Measurements from ENCODE around the gene RANBP6. TPM values are rescaled to one million over a fixed set of nuclear protein-coding genes. Genes with fewer than 3 reads are reported as not detected.

The RANBP6 gene
- polyA plus RNA-seq, 1 donor from 2014 or later, result 47.6 TPM

DNA sequence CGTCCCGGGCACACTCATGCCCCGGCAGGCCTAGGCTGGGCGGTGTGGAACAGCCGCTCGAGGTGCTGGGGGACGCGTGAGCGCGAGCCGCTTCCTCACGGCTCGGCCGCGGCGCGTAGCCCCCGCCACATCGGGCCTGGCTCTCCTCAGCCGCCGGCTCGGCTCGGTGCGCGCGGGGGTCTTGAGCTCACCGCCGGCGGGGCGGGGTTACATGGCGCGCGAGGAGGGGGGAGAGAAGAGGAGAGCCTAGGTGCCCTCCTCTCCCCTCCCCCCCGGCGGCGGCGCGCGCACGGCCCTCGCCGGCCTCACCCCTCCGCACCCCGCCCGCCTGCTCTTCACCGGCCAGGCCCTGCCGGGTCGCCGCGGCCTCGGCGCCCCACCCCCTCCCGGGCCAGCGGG is 7.7 kb downstream of the RANBP6 start:
- Histone ChIP-seq H2AFZ (ENCODE audit: low read depth, low read length) (peak overlapping the region; percentile 40), H3K9ac (ENCODE audit: low read length) (peak overlapping the region; percentile 91), H3K27me3 (ENCODE audit: insufficient read depth, low read depth, low read length) (no peaks in the 10 kb centered on the region), H3K36me3 (ENCODE audit: insufficient read depth, low read length) (no peaks in the 10 kb centered on the region), H3K9me3 (ENCODE audit: low read length) (no peaks in the 10 kb centered on the region), H3K79me2 (replicated peaks; ENCODE audit: insufficient read depth, low read length) (peaks cover 73% of the 10 kb centered on the region), H3K27ac (ENCODE audit: low read length) (peak overlapping the region; percentile 92), H4K20me1 (ENCODE audit: insufficient read depth) (peaks cover 12% of the 10 kb centered on the region), H3F3A (ENCODE audit: insufficient read depth, low read length, poor library complexity, severe bottlenecking) (no peaks in the 10 kb centered on the region), H3K4me3 (ENCODE audit: low read length) (peak overlapping the region; percentile 93), H3K4me2 (ENCODE audit: low read length) (no peak overlapping the region), H3K9me2 (ENCODE audit: insufficient read depth, low read length) (no peaks in the 10 kb centered on the region)
- TF ChIP-seq, protein P1, sequence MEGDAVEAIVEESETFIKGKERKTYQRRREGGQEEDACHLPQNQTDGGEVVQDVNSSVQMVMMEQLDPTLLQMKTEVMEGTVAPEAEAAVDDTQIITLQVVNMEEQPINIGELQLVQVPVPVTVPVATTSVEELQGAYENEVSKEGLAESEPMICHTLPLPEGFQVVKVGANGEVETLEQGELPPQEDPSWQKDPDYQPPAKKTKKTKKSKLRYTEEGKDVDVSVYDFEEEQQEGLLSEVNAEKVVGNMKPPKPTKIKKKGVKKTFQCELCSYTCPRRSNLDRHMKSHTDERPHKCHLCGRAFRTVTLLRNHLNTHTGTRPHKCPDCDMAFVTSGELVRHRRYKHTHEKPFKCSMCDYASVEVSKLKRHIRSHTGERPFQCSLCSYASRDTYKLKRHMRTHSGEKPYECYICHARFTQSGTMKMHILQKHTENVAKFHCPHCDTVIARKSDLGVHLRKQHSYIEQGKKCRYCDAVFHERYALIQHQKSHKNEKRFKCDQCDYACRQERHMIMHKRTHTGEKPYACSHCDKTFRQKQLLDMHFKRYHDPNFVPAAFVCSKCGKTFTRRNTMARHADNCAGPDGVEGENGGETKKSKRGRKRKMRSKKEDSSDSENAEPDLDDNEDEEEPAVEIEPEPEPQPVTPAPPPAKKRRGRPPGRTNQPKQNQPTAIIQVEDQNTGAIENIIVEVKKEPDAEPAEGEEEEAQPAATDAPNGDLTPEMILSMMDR (IDR thresholded peaks at IDR 0.05; ENCODE audit: poor library complexity, severe bottlenecking), result no peak
- TF ChIP-seq POLR2AphosphoS5 (IDR thresholded peaks at IDR 0.05), result peak; percentile 58
- TF ChIP-seq RAD21 (conservative IDR thresholded peaks at IDR 0.05), result no peak
- no peak for TF ChIP-seq EZH2 (IDR thresholded peaks at IDR 0.05; ENCODE audit: borderline replicate concordance, insufficient read depth, low read length, poor library complexity, severe bottlenecking)
- TF ChIP-seq TAF1 (IDR thresholded peaks at IDR 0.05; ENCODE audit: low read depth), result peak; percentile 54

DNA sequence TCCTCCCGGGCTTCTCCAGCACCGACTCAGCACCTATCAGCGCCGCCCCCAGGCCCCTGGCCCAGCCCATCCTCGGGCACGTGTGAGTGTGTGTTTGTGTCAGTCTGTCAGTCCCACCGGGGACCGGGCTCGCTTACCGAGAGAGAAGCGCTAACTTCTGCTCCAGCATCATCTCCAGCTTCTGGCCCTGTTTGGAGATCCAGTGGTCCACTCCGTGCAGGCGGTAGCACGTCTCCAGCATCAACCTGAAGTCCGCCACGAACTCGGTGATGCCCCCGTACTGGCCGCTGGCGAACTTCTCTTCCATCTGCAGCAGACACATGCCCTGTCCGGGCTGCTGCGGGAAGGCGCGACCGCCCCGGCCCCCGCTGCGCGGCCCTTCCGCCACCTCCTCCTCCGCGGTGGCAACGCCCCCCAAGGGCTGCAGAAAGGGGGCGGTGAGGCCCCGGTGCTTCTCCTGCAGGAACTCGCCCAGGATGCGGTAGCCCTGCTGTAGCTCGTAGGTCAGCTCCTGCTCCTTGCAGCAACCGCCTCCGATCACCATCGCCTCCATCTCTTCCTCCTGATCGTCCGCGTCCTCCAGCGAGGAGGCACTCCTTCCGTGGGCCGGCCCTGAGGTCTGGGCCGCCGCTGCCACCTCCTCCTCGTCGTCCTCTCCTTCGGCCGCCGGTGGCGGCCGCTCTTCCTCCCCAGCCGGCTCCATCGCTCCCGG is 8.2 kb downstream of the RANBP6 start:
- H3K9ac ChIP-seq (ENCODE audit: low read length), result peak overlapping the region; percentile 91
- H3K4me3 ChIP-seq (ENCODE audit: low read length), result peak overlapping the region; percentile 93
- TF ChIP-seq SMC3 (conservative IDR thresholded peaks at IDR 0.05; ENCODE audit: poor library complexity) (no peak), MXI1 (conservative IDR thresholded peaks at IDR 0.05; ENCODE audit: poor library complexity, severe bottlenecking) (peak; percentile 84)
- TF ChIP-seq, protein P1 (IDR thresholded peaks at IDR 0.05; ENCODE audit: poor library complexity, severe bottlenecking), result peak; percentile 17
- H3K36me3 ChIP-seq (ENCODE audit: insufficient read depth, low read length), result peaks cover under 1% of the 10 kb centered on the region
- H3K9me2 ChIP-seq (ENCODE audit: insufficient read depth, low read length), result no peaks in the 10 kb centered on the region
- no peak overlapping the region for H2AFZ ChIP-seq (ENCODE audit: low read depth, low read length)
- no peaks in the 10 kb centered on the region for H3F3A ChIP-seq (ENCODE audit: insufficient read depth, low read length, poor library complexity, severe bottlenecking)
- H3K27ac ChIP-seq (ENCODE audit: low read length), result peak overlapping the region; percentile 92
- no peaks in the 10 kb centered on the region for H3K27me3 ChIP-seq (ENCODE audit: insufficient read depth, low read depth, low read length)
- peak overlapping the region; percentile 90 for H3K4me2 ChIP-seq (ENCODE audit: low read length)
- peaks cover 73% of the 10 kb centered on the region for H3K79me2 ChIP-seq (replicated peaks; ENCODE audit: insufficient read depth, low read length)
- no peaks in the 10 kb centered on the region for H3K9me3 ChIP-seq (ENCODE audit: low read length)
- H4K20me1 ChIP-seq (ENCODE audit: insufficient read depth), result peaks cover 12% of the 10 kb centered on the region

DNA sequence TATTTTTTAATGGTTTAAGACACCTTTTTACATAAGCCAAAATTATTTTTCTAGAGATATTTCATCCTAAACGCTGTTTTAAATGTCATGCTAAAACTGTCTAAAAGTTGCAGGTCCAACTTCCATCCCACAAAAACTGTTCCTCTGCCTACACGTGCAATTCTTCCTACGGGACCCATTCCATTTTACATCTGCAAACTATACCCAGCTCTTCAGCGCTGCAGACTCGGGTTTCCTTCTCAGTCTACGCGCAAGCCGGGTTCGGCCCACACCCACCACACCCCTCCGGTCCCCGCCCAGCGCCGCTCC is 8.7 kb downstream of the RANBP6 start:
- Histone ChIP-seq H3K9me3 (ENCODE audit: low read length) (no peaks in the 10 kb centered on the region), H2AFZ (ENCODE audit: low read depth, low read length) (no peak overlapping the region), H3K9ac (ENCODE audit: low read length) (peak overlapping the region; percentile 91), H3K36me3 (ENCODE audit: insufficient read depth, low read length) (peaks cover 4% of the 10 kb centered on the region), H3F3A (ENCODE audit: insufficient read depth, low read length, poor library complexity, severe bottlenecking) (no peaks in the 10 kb centered on the region), H3K4me3 (ENCODE audit: low read length) (peak overlapping the region; percentile 93), H4K20me1 (ENCODE audit: insufficient read depth) (peaks cover 12% of the 10 kb centered on the region), H3K4me2 (ENCODE audit: low read length) (peak overlapping the region; percentile 90), H3K79me2 (replicated peaks; ENCODE audit: insufficient read depth, low read length) (peaks cover 73% of the 10 kb centered on the region), H3K27ac (ENCODE audit: low read length) (peak overlapping the region; percentile 92), H3K27me3 (ENCODE audit: insufficient read depth, low read depth, low read length) (no peaks in the 10 kb centered on the region), H3K9me2 (ENCODE audit: insufficient read depth, low read length) (no peaks in the 10 kb centered on the region)
- TF ChIP-seq, protein P2, sequence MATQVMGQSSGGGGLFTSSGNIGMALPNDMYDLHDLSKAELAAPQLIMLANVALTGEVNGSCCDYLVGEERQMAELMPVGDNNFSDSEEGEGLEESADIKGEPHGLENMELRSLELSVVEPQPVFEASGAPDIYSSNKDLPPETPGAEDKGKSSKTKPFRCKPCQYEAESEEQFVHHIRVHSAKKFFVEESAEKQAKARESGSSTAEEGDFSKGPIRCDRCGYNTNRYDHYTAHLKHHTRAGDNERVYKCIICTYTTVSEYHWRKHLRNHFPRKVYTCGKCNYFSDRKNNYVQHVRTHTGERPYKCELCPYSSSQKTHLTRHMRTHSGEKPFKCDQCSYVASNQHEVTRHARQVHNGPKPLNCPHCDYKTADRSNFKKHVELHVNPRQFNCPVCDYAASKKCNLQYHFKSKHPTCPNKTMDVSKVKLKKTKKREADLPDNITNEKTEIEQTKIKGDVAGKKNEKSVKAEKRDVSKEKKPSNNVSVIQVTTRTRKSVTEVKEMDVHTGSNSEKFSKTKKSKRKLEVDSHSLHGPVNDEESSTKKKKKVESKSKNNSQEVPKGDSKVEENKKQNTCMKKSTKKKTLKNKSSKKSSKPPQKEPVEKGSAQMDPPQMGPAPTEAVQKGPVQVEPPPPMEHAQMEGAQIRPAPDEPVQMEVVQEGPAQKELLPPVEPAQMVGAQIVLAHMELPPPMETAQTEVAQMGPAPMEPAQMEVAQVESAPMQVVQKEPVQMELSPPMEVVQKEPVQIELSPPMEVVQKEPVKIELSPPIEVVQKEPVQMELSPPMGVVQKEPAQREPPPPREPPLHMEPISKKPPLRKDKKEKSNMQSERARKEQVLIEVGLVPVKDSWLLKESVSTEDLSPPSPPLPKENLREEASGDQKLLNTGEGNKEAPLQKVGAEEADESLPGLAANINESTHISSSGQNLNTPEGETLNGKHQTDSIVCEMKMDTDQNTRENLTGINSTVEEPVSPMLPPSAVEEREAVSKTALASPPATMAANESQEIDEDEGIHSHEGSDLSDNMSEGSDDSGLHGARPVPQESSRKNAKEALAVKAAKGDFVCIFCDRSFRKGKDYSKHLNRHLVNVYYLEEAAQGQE (IDR thresholded peaks at IDR 0.05; ENCODE audit: borderline replicate concordance), result no peak
- TF ChIP-seq MXI1 (conservative IDR thresholded peaks at IDR 0.05; ENCODE audit: poor library complexity, severe bottlenecking) (no peak), EZH2 (IDR thresholded peaks at IDR 0.05; ENCODE audit: borderline replicate concordance, insufficient read depth, low read length, poor library complexity, severe bottlenecking) (no peak), TAF1 (IDR thresholded peaks at IDR 0.05; ENCODE audit: low read depth) (no peak), POLR2AphosphoS5 (IDR thresholded peaks at IDR 0.05) (no peak), EP300 (conservative IDR thresholded peaks at IDR 0.05; ENCODE audit: poor library complexity, severe bottlenecking) (no peak), RAD21 (conservative IDR thresholded peaks at IDR 0.05) (no peak), SMC3 (conservative IDR thresholded peaks at IDR 0.05; ENCODE audit: poor library complexity) (no peak)
- TF ChIP-seq, protein P1 (IDR thresholded peaks at IDR 0.05; ENCODE audit: poor library complexity, severe bottlenecking), result no peak

Measured in neural cell (in vitro differentiated cells).